ENCODE data around the gene SLC25A46. TPM values are rescaled to one million over a fixed set of nuclear protein-coding genes. Genes with fewer than 3 reads are reported as not detected.

Gene SLC25A46
- total RNA-seq, 1 donor from 2014 or later = 36.9 TPM

DNA sequence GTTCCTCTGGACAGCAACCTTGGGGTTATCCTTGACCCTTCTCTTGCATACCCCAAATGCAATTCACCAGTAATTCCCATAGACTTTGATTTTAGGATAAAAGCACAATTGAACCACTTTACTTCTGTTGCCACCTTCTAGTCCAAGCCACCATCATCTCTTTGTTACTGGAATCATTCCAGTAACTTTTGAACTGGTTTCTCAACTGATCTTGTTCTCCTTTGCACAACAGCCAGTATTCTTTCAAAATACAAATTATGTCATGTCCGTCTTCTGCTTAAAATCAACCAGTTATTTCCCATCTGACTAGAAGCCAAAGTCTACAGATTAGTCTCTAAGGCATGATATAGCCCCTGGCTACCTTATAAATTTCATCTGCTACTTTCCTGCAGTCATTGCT lies 21.4 kb downstream of the SLC25A46 start:
- TF ChIP-seq, protein P1, sequence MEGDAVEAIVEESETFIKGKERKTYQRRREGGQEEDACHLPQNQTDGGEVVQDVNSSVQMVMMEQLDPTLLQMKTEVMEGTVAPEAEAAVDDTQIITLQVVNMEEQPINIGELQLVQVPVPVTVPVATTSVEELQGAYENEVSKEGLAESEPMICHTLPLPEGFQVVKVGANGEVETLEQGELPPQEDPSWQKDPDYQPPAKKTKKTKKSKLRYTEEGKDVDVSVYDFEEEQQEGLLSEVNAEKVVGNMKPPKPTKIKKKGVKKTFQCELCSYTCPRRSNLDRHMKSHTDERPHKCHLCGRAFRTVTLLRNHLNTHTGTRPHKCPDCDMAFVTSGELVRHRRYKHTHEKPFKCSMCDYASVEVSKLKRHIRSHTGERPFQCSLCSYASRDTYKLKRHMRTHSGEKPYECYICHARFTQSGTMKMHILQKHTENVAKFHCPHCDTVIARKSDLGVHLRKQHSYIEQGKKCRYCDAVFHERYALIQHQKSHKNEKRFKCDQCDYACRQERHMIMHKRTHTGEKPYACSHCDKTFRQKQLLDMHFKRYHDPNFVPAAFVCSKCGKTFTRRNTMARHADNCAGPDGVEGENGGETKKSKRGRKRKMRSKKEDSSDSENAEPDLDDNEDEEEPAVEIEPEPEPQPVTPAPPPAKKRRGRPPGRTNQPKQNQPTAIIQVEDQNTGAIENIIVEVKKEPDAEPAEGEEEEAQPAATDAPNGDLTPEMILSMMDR (IDR thresholded peaks at IDR 0.05; ENCODE audit: unreplicated experiment) = no peak
- H3K4me3 Mint-ChIP-seq = no peak overlapping the region
- H3K27ac Mint-ChIP-seq = no peak overlapping the region
- peaks cover 5% of the 10 kb centered on the region for H3K36me3 Mint-ChIP-seq
- H3K27me3 Mint-ChIP-seq (ENCODE audit: low read depth) = no peaks in the 10 kb centered on the region
- H3K9me3 Mint-ChIP-seq = no peaks in the 10 kb centered on the region
- H3K4me1 Mint-ChIP-seq = peaks cover 1% of the 10 kb centered on the region
- no peak for DNase-seq (ENCODE audit: low spot score in 2 of 2, unreplicated experiment in 2 of 2)

DNA sequence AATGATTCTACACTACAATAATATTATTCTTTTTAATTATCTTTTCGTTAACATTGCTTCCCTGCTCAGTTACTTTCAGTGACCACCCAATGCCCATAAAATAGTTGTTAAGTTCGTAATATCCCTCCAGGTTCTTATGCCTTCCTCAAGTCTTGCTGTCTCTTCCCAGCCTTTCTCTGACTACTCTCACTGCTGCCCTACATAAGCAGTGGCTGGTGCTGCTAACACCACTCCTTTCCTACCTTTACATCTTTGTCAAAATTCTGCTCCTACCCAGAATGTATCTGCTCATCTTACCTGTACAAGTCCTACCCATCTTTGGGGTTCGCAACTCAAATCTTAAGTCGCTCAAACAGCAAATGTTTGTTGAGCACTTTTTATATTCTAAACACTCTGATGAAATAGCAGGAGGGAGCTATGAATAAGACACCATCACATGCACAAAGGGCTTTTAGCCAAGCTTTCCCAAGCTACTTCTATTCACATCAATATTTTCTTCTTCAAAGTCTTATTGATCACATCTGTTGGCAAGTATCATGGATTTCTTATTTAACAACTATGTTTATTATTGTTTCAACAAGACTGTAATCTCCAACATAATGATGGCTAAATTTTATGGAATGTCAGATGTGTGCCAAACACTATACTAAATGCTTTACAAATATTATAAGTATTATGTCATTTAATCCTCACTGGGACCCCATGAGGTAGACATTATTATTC lies 29.5 kb downstream of the SLC25A46 start:
- Mint-ChIP-seq H3K4me1 (peaks cover 1% of the 10 kb centered on the region), H3K36me3 (no peaks in the 10 kb centered on the region), H3K4me3 (no peak overlapping the region), H3K9me3 (no peaks in the 10 kb centered on the region), H3K27me3 (ENCODE audit: low read depth) (peaks cover 8% of the 10 kb centered on the region), H3K27ac (no peak overlapping the region)
- TF ChIP-seq, protein P1 (IDR thresholded peaks at IDR 0.05; ENCODE audit: unreplicated experiment) = no peak
- DNase-seq (ENCODE audit: low spot score in 2 of 2, unreplicated experiment in 2 of 2) = no peak

DNA sequence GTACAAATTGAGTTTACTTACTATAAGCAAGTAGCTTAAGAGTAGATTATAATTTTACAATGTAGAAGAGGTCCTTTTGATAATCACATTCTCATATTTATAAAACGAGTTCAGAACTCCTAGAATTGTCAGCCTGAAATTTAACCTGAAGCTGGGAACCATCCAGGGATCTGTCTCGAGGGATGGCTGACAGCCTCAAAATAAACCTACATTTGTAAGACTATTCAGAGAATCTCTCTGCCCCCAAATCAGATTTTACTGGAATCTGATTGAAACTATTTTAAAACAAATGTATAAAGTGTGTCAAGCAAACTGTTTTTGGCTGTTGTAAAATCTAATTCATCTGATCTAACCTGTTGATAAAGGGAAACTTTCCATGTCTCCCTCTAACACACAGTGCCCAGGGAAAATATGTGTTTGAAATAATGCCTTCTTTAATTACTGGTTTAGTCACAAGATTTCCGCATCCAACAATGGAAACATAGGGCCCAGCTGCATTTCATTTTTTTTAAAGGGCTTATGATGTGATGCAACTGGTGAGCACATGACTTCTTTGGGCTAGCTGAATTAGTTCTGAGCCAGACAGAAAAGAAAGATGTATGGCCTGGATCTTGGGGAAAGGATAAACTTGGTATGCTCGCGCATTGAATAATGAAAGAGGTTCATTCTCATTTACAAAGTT lies 30.3 kb downstream of the SLC25A46 start:
- Mint-ChIP-seq H3K27ac (no peak overlapping the region), H3K9me3 (no peaks in the 10 kb centered on the region), H3K36me3 (no peaks in the 10 kb centered on the region), H3K27me3 (ENCODE audit: low read depth) (peaks cover 8% of the 10 kb centered on the region), H3K4me1 (peaks cover 1% of the 10 kb centered on the region), H3K4me3 (no peak overlapping the region)
- no peak for DNase-seq (ENCODE audit: low spot score in 2 of 2, unreplicated experiment in 2 of 2)
- TF ChIP-seq, protein P1 (IDR thresholded peaks at IDR 0.05; ENCODE audit: unreplicated experiment) = no peak

DNA sequence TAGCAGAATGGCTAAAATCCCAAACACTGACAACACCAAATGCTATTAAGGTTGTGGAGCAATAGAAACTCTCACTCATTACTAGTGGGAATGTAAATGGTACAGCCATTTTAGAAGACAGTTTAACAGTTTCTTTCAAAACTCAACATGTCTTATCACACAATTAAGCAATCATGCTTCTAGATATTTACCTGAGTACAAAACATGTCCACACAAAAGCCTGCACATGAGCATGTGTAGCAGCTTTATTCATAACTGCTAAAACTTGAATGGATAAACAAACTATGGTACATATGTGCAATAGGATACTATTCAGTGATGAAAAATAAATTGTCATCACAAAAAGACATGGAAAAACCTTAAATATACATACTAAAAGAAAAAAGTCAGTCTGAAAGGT lies 31.5 kb downstream of the SLC25A46 start:
- Mint-ChIP-seq H3K27me3 (ENCODE audit: low read depth) (peaks cover 8% of the 10 kb centered on the region), H3K27ac (no peak overlapping the region), H3K9me3 (peaks cover 5% of the 10 kb centered on the region), H3K4me1 (peaks cover 1% of the 10 kb centered on the region), H3K4me3 (no peak overlapping the region), H3K36me3 (no peaks in the 10 kb centered on the region)
- TF ChIP-seq, protein P1 (IDR thresholded peaks at IDR 0.05; ENCODE audit: unreplicated experiment) = no peak
- no peak for DNase-seq (ENCODE audit: low spot score in 2 of 2, unreplicated experiment in 2 of 2)

DNA sequence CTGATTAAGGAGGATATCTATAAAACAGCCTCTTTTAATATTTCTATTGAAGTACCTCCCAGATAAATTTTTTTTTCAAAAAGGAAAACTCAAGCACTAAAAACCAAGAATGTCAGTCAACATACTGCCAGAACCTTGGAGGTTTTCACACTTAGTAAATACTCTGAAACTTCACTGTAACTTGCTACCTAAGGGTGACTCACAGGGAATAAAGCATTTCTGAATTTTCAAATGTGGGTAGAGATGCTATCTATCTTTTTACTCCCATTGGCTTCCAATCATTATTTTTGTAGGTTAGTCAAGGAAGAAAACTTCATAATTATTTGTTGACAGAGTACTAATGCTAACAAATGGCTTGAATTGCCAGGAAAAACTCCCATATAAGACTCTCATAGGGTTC lies 46.1 kb downstream of the SLC25A46 start:
- Mint-ChIP-seq H3K27ac (no peak overlapping the region), H3K9me3 (peaks cover 9% of the 10 kb centered on the region), H3K4me1 (no peaks in the 10 kb centered on the region), H3K4me3 (no peak overlapping the region), H3K27me3 (ENCODE audit: low read depth) (no peaks in the 10 kb centered on the region), H3K36me3 (no peaks in the 10 kb centered on the region)
- DNase-seq (ENCODE audit: low spot score in 2 of 2, unreplicated experiment in 2 of 2) = no peak
- TF ChIP-seq, protein P1 (IDR thresholded peaks at IDR 0.05; ENCODE audit: unreplicated experiment) = no peak

All from mesothelial cell of epicardium (in vitro differentiated cells).